ENCODE measurements around the gene TWIST2.
A peak's percentile ranks its signal among the peaks of the same experiment; 100 is the strongest.

Gene TWIST2

GRCh38 chr2:238947920-238948710 lies 100.2 kb downstream of the TWIST2 start:
- no peaks in the 10 kb centered on the region for H3K36me3 Mint-ChIP-seq
- H3K9me3 Mint-ChIP-seq, result no peaks in the 10 kb centered on the region
- peak overlapping the region; percentile 61 for H3K27ac Mint-ChIP-seq
- H3K27me3 Mint-ChIP-seq, result peaks cover 23% of the 10 kb centered on the region
- peaks cover 15% of the 10 kb centered on the region for H3K4me1 Mint-ChIP-seq
- DNase-seq, result peak; percentile 35
- CTCF ChIA-PET, result interaction anchor here (0.6 kb wide), 1 partner anchor 163 kb away, joined by 3 read pairs; no protein-coding TSS in a partner anchor
- no peak overlapping the region for H3K4me3 Mint-ChIP-seq

GRCh38 chr2:238948765-238949641 lies 101.1 kb downstream of the TWIST2 start:
- CTCF ChIA-PET, result no interaction called here
- H3K36me3 Mint-ChIP-seq, result no peaks in the 10 kb centered on the region
- peak overlapping the region; percentile 61 for H3K27ac Mint-ChIP-seq
- H3K27me3 Mint-ChIP-seq, result peaks cover 23% of the 10 kb centered on the region
- DNase-seq, result no peak
- peaks cover 15% of the 10 kb centered on the region for H3K4me1 Mint-ChIP-seq
- H3K9me3 Mint-ChIP-seq, result no peaks in the 10 kb centered on the region
- no peak overlapping the region for H3K4me3 Mint-ChIP-seq

- CTCF ChIA-PET, result no interaction called here
- no peaks in the 10 kb centered on the region for H3K36me3 Mint-ChIP-seq
- H3K4me1 Mint-ChIP-seq, result peaks cover 15% of the 10 kb centered on the region
- H3K4me3 Mint-ChIP-seq, result no peak overlapping the region
- no peak overlapping the region for H3K27ac Mint-ChIP-seq
- H3K9me3 Mint-ChIP-seq, result no peaks in the 10 kb centered on the region
- peaks cover 26% of the 10 kb centered on the region for H3K27me3 Mint-ChIP-seq
- DNase-seq, result no peak
Observed at GRCh38 chr2:238949710-238950345, 101.9 kb downstream of the TWIST2 start.

- Mint-ChIP-seq H3K27ac (no peak overlapping the region), H3K4me1 (peaks cover 15% of the 10 kb centered on the region), H3K9me3 (no peaks in the 10 kb centered on the region), H3K4me3 (no peak overlapping the region), H3K27me3 (peaks cover 31% of the 10 kb centered on the region), H3K36me3 (no peaks in the 10 kb centered on the region)
- DNase-seq, result no peak
- CTCF ChIA-PET, result no interaction called here
Observed at GRCh38 chr2:238950551-238950950, 102.7 kb downstream of the TWIST2 start.

DNA sequence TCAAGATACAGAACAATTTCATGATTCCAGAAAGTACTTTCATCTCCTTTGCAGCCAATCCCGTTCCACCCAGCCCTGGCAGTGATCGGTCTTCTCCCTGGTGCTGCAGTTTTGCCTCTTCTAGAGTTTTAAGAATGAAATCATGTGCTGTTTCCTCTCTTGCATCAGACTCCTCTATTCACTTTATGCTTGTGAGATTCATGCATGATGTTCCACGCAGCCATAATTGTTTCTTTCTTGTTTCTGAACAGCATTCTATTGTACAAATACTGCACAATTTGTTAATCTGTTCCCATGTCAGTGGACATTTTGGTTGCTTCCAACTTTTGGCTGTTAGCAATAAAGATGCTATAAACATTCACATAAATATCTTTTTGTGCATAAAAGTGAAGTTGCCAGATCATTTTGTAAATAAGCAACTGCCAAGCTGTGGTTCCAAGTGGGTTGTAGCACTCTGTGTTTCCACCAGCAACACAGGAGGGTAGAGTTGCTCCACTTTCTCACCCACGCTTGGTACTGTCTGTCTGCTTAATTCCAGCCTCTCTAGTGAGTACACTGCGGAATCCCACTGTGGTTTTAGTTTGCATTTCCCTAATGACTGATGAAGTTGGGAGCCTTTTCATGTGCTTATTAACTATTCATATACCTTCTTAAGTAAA lies 104.5 kb downstream of the TWIST2 start:
- Mint-ChIP-seq H3K4me1 (peaks cover 15% of the 10 kb centered on the region), H3K27me3 (peaks cover 49% of the 10 kb centered on the region), H3K36me3 (no peaks in the 10 kb centered on the region), H3K9me3 (no peaks in the 10 kb centered on the region), H3K4me3 (no peak overlapping the region), H3K27ac (no peak overlapping the region)
- DNase-seq, result no peak
- CTCF ChIA-PET, result no interaction called here

DNA sequence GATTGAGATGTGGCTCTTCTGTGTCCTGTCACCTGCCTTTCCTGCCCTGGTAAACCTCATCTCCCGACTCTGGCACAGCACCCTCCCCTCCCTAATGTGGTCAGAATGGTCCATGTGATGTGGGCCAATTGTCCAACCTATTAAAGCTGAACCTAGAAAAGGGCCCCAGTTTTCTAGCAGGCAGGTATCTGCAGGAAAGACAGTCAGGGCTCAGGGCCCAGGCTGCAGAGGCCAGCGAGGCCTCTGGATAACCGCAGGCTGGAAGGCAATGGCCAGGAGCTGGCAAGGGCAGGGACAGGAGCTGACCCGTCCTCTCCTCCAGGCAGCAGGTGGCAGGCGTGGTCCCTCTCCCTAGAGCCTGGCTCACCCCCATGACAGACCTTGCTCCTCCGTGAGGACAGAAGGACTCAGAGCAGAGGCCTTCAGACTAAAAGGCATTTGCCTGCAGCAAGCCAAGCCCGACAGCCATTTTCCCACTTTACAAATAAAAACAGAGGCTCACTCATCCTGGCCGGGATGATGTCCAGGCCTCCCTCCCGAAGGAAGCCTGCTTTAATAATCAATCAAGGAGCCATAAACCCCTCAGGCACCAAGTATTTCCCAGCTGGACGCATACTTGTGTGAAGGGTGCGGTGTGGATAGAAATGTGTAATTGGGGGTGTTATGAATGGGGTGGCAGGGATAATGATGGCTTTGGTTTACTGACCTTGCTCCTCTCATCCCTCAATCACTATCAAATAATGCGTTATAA lies 107.1 kb downstream of the TWIST2 start:
- CTCF ChIA-PET, result no interaction called here
- no peak for DNase-seq
- no peaks in the 10 kb centered on the region for H3K36me3 Mint-ChIP-seq
- peaks cover 37% of the 10 kb centered on the region for H3K27me3 Mint-ChIP-seq
- H3K9me3 Mint-ChIP-seq, result no peaks in the 10 kb centered on the region
- no peak overlapping the region for H3K4me3 Mint-ChIP-seq
- H3K27ac Mint-ChIP-seq, result no peak overlapping the region
- no peaks in the 10 kb centered on the region for H3K4me1 Mint-ChIP-seq

DNA sequence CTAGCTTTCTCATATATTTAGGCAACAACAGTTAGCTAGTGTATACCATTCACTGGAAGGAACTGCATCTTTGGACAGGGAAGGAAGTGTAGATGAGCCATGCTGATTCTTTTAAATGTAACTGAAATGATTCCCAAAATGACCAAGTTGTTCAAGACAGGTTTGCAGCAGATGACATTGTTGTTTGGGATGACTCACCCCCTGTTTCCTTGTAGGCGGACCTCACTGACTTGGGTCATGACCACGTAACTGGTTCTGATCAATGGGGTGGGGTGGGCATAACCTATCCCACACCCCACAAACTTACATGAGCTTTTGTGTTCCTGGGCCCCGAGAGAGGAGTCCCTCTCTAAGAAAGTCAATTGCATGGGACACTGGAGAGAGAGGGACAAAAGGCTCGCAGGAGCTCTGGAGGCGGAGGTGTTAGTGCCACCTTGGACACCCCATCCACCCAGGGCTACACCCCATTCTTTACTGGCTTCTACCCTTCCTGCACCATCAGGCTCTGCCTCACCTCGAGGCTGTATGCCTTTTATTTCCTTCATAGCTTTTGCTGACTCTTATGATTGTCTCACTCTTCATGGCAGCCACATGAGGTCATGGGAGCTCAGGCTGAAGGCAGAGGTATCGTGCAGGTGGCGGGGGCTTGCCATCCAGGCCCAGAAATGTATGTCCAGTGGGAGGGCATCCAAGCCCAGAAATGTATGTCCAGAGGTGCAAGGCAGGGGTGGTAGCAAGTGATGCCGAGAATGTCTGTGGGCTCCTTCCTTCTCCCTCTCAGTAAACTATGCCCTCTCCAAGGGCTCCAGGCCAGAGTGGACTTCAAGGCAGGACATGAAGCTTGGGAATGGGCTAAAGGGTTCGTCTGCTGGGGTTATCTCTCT lies 108.0 kb downstream of the TWIST2 start:
- DNase-seq, result no peak
- H3K4me1 Mint-ChIP-seq, result no peaks in the 10 kb centered on the region
- no peak overlapping the region for H3K4me3 Mint-ChIP-seq
- no peaks in the 10 kb centered on the region for H3K9me3 Mint-ChIP-seq
- CTCF ChIA-PET, result interaction anchor here (1.4 kb wide), 1 partner anchor 13 kb away, joined by 3 read pairs; no protein-coding TSS in a partner anchor
- H3K27ac Mint-ChIP-seq, result no peak overlapping the region
- H3K27me3 Mint-ChIP-seq, result peaks cover 33% of the 10 kb centered on the region
- H3K36me3 Mint-ChIP-seq, result no peaks in the 10 kb centered on the region

DNA sequence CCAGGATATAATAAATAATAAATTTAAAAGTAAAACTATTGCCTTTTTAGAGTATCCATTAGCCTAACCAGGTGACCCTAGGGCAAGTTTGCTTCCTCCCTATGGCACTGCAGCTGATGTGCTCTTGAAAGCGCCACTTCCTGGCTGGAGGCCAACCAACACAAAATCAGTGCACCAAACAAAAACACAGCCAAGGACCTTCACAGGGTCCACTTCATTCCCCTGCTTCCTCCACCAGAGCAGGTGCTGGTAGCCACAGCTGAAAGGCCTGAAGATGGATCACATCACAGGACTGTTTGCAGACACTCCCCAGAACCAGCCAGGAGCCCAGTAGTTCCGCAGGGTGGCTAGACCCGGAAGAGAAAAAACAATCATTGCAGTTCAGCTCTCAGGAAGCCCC lies 108.8 kb downstream of the TWIST2 start:
- Mint-ChIP-seq H3K4me1 (no peaks in the 10 kb centered on the region), H3K9me3 (no peaks in the 10 kb centered on the region), H3K27ac (no peak overlapping the region), H3K27me3 (peaks cover 32% of the 10 kb centered on the region), H3K36me3 (no peaks in the 10 kb centered on the region), H3K4me3 (no peak overlapping the region)
- CTCF ChIA-PET, result interaction anchor here (1.4 kb wide), 1 partner anchor 12 kb away, joined by 3 read pairs; no protein-coding TSS in a partner anchor
- DNase-seq, result no peak

Data from activated naive CD4-positive, alpha-beta T cell treated with anti-CD3 and anti-CD28 coated beads, Interleukin-2, amount 10 ng/mL, durations not matched to agents 7 days and 5 days (primary cell).